ENCODE measurements around the gene ASRGL1.

DNA sequence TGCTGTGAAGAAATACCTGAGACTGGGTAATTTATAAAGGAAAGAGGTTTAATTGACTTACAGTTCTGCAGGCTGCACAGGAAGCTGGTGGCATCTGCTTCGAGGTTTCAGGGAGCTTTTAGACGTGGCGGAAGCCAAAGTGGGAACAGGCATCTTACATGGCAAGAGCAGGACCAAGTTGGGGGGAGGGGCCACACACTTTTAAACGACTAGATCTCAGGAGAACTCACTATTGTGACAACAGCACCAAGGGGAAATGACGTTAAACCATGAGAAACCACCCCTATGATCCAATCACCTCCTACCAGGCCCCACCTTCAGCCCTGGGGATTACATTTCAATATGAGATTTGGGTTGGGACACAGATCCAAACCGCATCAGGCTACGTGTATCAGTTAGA, 27.3 kb upstream of the ASRGL1 start:
- TF ChIP-seq, protein P1, sequence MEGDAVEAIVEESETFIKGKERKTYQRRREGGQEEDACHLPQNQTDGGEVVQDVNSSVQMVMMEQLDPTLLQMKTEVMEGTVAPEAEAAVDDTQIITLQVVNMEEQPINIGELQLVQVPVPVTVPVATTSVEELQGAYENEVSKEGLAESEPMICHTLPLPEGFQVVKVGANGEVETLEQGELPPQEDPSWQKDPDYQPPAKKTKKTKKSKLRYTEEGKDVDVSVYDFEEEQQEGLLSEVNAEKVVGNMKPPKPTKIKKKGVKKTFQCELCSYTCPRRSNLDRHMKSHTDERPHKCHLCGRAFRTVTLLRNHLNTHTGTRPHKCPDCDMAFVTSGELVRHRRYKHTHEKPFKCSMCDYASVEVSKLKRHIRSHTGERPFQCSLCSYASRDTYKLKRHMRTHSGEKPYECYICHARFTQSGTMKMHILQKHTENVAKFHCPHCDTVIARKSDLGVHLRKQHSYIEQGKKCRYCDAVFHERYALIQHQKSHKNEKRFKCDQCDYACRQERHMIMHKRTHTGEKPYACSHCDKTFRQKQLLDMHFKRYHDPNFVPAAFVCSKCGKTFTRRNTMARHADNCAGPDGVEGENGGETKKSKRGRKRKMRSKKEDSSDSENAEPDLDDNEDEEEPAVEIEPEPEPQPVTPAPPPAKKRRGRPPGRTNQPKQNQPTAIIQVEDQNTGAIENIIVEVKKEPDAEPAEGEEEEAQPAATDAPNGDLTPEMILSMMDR (conservative IDR thresholded peaks at IDR 0.05; ENCODE audit: low read depth, low read length), result no peak
- no peak for TF ChIP-seq EZH2 (IDR thresholded peaks at IDR 0.05; ENCODE audit: low read length, unreplicated experiment)

Data from PC-3 (cell line).